ENCODE data around the gene QRFP. TPM values are rescaled to one million over a fixed set of nuclear protein-coding genes. Genes with fewer than 3 reads are reported as not detected.

QRFP gene
- polyA plus RNA-seq, 1 of the 3 experiments (the other 2 are of a cell fraction): not detected

GRCh38 chr9:130908146-130908877 lies 11.7 kb upstream of the QRFP start:
- Histone ChIP-seq H3K79me2 (ENCODE audit: insufficient read depth) (no peaks in the 10 kb centered on the region), H3K4me2 (no peak overlapping the region), H3K9me3 (no peaks in the 10 kb centered on the region), H4K20me1 (ENCODE audit: insufficient read depth) (no peaks in the 10 kb centered on the region), H2AFZ (ENCODE audit: low read depth) (no peak overlapping the region), H3K27ac (ENCODE audit: low read depth in 2 of 2, low read length in 1 of 2) (no peak overlapping the region), H3K4me1 (ENCODE audit: control insufficient read depth in 1 of 2, insufficient read depth in 2 of 2, low read depth in 1 of 2, low read length in 1 of 2) (peaks cover 0 to 3% of the 10 kb centered on the region in 2 experiments; a peak in 1 of 4 replicates), H3K36me3 (replicated peaks in 1 of 2; ENCODE audit: control insufficient read depth in 1 of 2, insufficient read depth in 2 of 2, low read length in 1 of 2) (no peaks in the 10 kb centered on the region), H3K9me2 (no peaks in the 10 kb centered on the region), H3K9ac (no peak overlapping the region), H3K27me3 (ENCODE audit: insufficient read depth) (no peaks in the 10 kb centered on the region), H3K4me3 (ENCODE audit: low read depth in 2 of 2, low read length in 1 of 2) (no peak overlapping the region), H3F3A (replicated peaks; ENCODE audit: insufficient read depth) (no peaks in the 10 kb centered on the region)
- 63% methylated on average over 11 of the region's 22 CpGs for WGBS (ENCODE audit: low lambda C conversion rate)
- ChIA-PET CTCF (interaction anchor here (0.9 to 2.4 kb wide), 8 partner anchors 13 to 138 kb away, joined by 3 to 10 read pairs (median 4); no protein-coding TSS in a partner anchor), POLR2A (no interaction called here)
- peak; percentile 75 for DNase-seq
- peak; percentile 55 for TF ChIP-seq GATA2 (CRISPR knock-in tag; IDR thresholded peaks at IDR 0.05)
- TF ChIP-seq, protein P1, sequence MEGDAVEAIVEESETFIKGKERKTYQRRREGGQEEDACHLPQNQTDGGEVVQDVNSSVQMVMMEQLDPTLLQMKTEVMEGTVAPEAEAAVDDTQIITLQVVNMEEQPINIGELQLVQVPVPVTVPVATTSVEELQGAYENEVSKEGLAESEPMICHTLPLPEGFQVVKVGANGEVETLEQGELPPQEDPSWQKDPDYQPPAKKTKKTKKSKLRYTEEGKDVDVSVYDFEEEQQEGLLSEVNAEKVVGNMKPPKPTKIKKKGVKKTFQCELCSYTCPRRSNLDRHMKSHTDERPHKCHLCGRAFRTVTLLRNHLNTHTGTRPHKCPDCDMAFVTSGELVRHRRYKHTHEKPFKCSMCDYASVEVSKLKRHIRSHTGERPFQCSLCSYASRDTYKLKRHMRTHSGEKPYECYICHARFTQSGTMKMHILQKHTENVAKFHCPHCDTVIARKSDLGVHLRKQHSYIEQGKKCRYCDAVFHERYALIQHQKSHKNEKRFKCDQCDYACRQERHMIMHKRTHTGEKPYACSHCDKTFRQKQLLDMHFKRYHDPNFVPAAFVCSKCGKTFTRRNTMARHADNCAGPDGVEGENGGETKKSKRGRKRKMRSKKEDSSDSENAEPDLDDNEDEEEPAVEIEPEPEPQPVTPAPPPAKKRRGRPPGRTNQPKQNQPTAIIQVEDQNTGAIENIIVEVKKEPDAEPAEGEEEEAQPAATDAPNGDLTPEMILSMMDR (IDR thresholded peaks at IDR 0.05): no peak
- TF ChIP-seq, protein P2, sequence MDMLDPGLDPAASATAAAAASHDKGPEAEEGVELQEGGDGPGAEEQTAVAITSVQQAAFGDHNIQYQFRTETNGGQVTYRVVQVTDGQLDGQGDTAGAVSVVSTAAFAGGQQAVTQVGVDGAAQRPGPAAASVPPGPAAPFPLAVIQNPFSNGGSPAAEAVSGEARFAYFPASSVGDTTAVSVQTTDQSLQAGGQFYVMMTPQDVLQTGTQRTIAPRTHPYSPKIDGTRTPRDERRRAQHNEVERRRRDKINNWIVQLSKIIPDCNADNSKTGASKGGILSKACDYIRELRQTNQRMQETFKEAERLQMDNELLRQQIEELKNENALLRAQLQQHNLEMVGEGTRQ (IDR thresholded peaks at IDR 0.05; ENCODE audit: borderline replicate concordance, low read depth, low read length): no peak
- no peak for TF ChIP-seq FOSL2 (IDR thresholded peaks at IDR 0.05; ENCODE audit: borderline replicate concordance, low read depth)
- TF ChIP-seq RCOR1 (IDR thresholded peaks at IDR 0.05; ENCODE audit: low read length): peak; percentile 83; the same call in 1 of the 2 replicates
- no peak for TF ChIP-seq MEF2A (IDR thresholded peaks at IDR 0.05; ENCODE audit: borderline replicate concordance, low read depth)

- TF ChIP-seq EP300 (IDR thresholded peaks at IDR 0.05; ENCODE audit: borderline replicate concordance in 1 of 2, low read depth in 1 of 2, low read length in 1 of 2) (no peak), TAF1 (IDR thresholded peaks at IDR 0.05; ENCODE audit: borderline replicate concordance, low read depth, low read length) (no peak), MXI1 (IDR thresholded peaks at IDR 0.05; ENCODE audit: low read depth, low read length) (no peak), FOXJ3 (CRISPR knock-in tag; IDR thresholded peaks at IDR 0.05) (no peak), RXRA (IDR thresholded peaks at IDR 0.05; ENCODE audit: borderline replicate concordance, low read depth) (no peak), ELF1 (IDR thresholded peaks at IDR 0.05) (no peak)
- TF ChIP-seq, protein P3, sequence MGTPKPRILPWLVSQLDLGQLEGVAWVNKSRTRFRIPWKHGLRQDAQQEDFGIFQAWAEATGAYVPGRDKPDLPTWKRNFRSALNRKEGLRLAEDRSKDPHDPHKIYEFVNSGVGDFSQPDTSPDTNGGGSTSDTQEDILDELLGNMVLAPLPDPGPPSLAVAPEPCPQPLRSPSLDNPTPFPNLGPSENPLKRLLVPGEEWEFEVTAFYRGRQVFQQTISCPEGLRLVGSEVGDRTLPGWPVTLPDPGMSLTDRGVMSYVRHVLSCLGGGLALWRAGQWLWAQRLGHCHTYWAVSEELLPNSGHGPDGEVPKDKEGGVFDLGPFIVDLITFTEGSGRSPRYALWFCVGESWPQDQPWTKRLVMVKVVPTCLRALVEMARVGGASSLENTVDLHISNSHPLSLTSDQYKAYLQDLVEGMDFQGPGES (IDR thresholded peaks at IDR 0.05; ENCODE audit: low read depth, low read length): no peak
- Histone ChIP-seq H3K79me2 (ENCODE audit: insufficient read depth) (no peaks in the 10 kb centered on the region), H3K4me2 (no peak overlapping the region), H4K20me1 (ENCODE audit: insufficient read depth) (no peaks in the 10 kb centered on the region), H3K9ac (no peak overlapping the region), H3F3A (replicated peaks; ENCODE audit: insufficient read depth) (no peaks in the 10 kb centered on the region), H3K9me2 (no peaks in the 10 kb centered on the region), H3K27ac (ENCODE audit: low read depth in 2 of 2, low read length in 1 of 2) (no peak overlapping the region), H3K27me3 (ENCODE audit: insufficient read depth) (no peaks in the 10 kb centered on the region), H3K36me3 (replicated peaks in 1 of 2; ENCODE audit: control insufficient read depth in 1 of 2, insufficient read depth in 2 of 2, low read length in 1 of 2) (no peaks in the 10 kb centered on the region), H3K4me3 (ENCODE audit: low read depth in 2 of 2, low read length in 1 of 2) (no peak overlapping the region), H3K9me3 (no peaks in the 10 kb centered on the region), H2AFZ (ENCODE audit: low read depth) (no peak overlapping the region), H3K4me1 (ENCODE audit: control insufficient read depth in 1 of 2, insufficient read depth in 2 of 2, low read depth in 1 of 2, low read length in 1 of 2) (peaks cover 0 to 3% of the 10 kb centered on the region in 2 experiments; a peak in 1 of 4 replicates)
- ChIA-PET POLR2A (no interaction called here), CTCF (interaction anchor here (0.6 to 2.4 kb wide), 6 partner anchors 14 to 140 kb away, joined by 3 to 10 read pairs (median 4); no protein-coding TSS in a partner anchor)
- WGBS (ENCODE audit: low lambda C conversion rate): 76% methylated on average over 19 of the region's 21 CpGs
- no peak for DNase-seq
Measured at GRCh38 chr9:130906735-130907416, 10.3 kb upstream of the QRFP start.

All from SK-N-SH (cell line).